Liver (tissue), 9 donors: ENCODE results near the gene PATL2. TPM values are rescaled to one million over a fixed set of nuclear protein-coding genes. Genes with fewer than 3 reads are reported as not detected.

Experiments used
- DNase-seq: peaks from one replicate; pipeline ENCODE4 v3.0.0-alpha.2; 2017; ENCODE audit warnings: low spot score
- H3K27ac ChIP-seq, 2 donors: one replicate each; pipeline ENCODE4 v1.7.0; 2013; ENCODE audit warnings: inconsistent platforms in 2 of 2, low read length in 2 of 2, control low read depth in 1 of 2, low read depth in 1 of 2, mild to moderate bottlenecking in 1 of 2
- H3K27me3 ChIP-seq, 4 donors: one replicate each; pipeline versions ENCODE4 v1.6.1 to v1.7.0; 2013; ENCODE audit warnings: low read length in 3 of 4, inconsistent platforms in 1 of 4, mild to moderate bottlenecking in 1 of 4, moderate library complexity in 1 of 4; ENCODE audit not compliant: control insufficient read depth in 4 of 4, insufficient read depth in 4 of 4
- H3K36me3 ChIP-seq, 4 donors: one replicate each; pipeline versions ENCODE4 v1.6.1 to v1.7.0; 2013; ENCODE audit warnings: low read length in 3 of 4, mild to moderate bottlenecking in 3 of 4, low read depth in 1 of 4, moderate library complexity in 1 of 4; ENCODE audit not compliant: control insufficient read depth in 4 of 4, insufficient read depth in 3 of 4
- H3K4me1 ChIP-seq, 4 donors: one replicate each; pipeline versions ENCODE4 v1.6.1 to v1.7.0; 2013; ENCODE audit warnings: low read length in 3 of 4, mild to moderate bottlenecking in 3 of 4, moderate library complexity in 1 of 4; ENCODE audit not compliant: control insufficient read depth in 4 of 4, insufficient read depth in 4 of 4
- H3K4me3 ChIP-seq, 3 donors: one replicate each; pipeline versions ENCODE4 v1.6.1 to v1.7.0; 2013; ENCODE audit warnings: low read length in 3 of 3, control low read depth in 1 of 3, low read depth in 1 of 3, mild to moderate bottlenecking in 1 of 3
- H3K9ac ChIP-seq, 2 donors: one replicate each; pipeline ENCODE4 v1.7.0; 2013; ENCODE audit warnings: low read length in 2 of 2, mild to moderate bottlenecking in 2 of 2, moderate library complexity in 2 of 2, control low read depth in 1 of 2, low read depth in 1 of 2
- H3K9me3 ChIP-seq, 4 donors: one replicate each; pipeline versions ENCODE4 v1.6.1 to v1.7.0; 2013; ENCODE audit warnings: low read length in 3 of 4; ENCODE audit not compliant: control insufficient read depth in 4 of 4
- ATF3 ChIP-seq: IDR thresholded peaks from 2 replicates; pipeline ENCODE4 v1.6.1; 2016; ENCODE audit warnings: antibody characterized with exemption
- EGR1 ChIP-seq, 2 donors: IDR thresholded peaks; 2 replicates each; pipeline ENCODE4 v1.6.1; 2016 to 2018; ENCODE audit warnings: antibody characterized with exemption in 2 of 2, low read depth in 2 of 2
- FOXA1 ChIP-seq: IDR thresholded peaks from 2 replicates; pipeline ENCODE4 v1.6.1; 2016; ENCODE audit warnings: antibody characterized with exemption
- FOXA2 ChIP-seq: IDR thresholded peaks from 2 replicates; pipeline ENCODE4 v1.6.1; 2016; ENCODE audit warnings: antibody characterized with exemption
- GABPA ChIP-seq, 2 donors: IDR thresholded peaks in 1 of 2; conservative IDR thresholded peaks in 1 of 2; 2 replicates each; pipeline ENCODE4 v1.6.1; 2016; ENCODE audit warnings: antibody characterized with exemption in 2 of 2, mild to moderate bottlenecking in 1 of 2, moderate library complexity in 1 of 2
- HNF4A ChIP-seq, 2 donors: conservative IDR thresholded peaks; 2 replicates each; pipeline ENCODE4 v1.6.1; 2016; ENCODE audit warnings: antibody characterized with exemption in 2 of 2, mild to moderate bottlenecking in 2 of 2
- HNF4G ChIP-seq: IDR thresholded peaks from 2 replicates; pipeline ENCODE4 v1.6.1; 2016; ENCODE audit warnings: antibody characterized with exemption
- JUND ChIP-seq, 2 donors: IDR thresholded peaks; 2 replicates each; pipeline ENCODE4 v1.6.1; 2016; ENCODE audit warnings: antibody characterized with exemption in 2 of 2
- MAX ChIP-seq: IDR thresholded peaks from 2 replicates; pipeline ENCODE4 v1.6.1; 2016; ENCODE audit warnings: antibody characterized with exemption
- NR2F2 ChIP-seq: IDR thresholded peaks from 2 replicates; pipeline ENCODE4 v1.6.1; 2016; ENCODE audit warnings: antibody characterized with exemption
- RAD21 ChIP-seq, 2 donors: IDR thresholded peaks; 2 replicates each; pipeline ENCODE4 v1.6.1; 2016; ENCODE audit warnings: antibody characterized with exemption in 2 of 2, mild to moderate bottlenecking in 2 of 2
- REST ChIP-seq: IDR thresholded peaks from 2 replicates; pipeline ENCODE4 v1.6.1; 2016; ENCODE audit warnings: antibody characterized with exemption, mild to moderate bottlenecking
- RXRA ChIP-seq, 2 donors: IDR thresholded peaks; 2 replicates each; pipeline ENCODE4 v1.6.1; 2017 to 2018; ENCODE audit warnings: antibody characterized with exemption in 2 of 2, mild to moderate bottlenecking in 1 of 2
- SP1 ChIP-seq: IDR thresholded peaks from 2 replicates; pipeline ENCODE4 v1.6.1; 2018; ENCODE audit warnings: antibody characterized with exemption, mild to moderate bottlenecking
- TAF1 ChIP-seq: conservative IDR thresholded peaks from 2 replicates; pipeline ENCODE4 v1.6.1; 2016; ENCODE audit warnings: antibody characterized with exemption, mild to moderate bottlenecking
- YY1 ChIP-seq: IDR thresholded peaks from 2 replicates; pipeline ENCODE4 v1.6.1; 2016; ENCODE audit warnings: antibody characterized with exemption, mild to moderate bottlenecking
- ZBTB33 ChIP-seq: IDR thresholded peaks from 2 replicates; pipeline ENCODE4 v1.6.1; 2016; ENCODE audit warnings: antibody characterized with exemption
- WGBS: extraction: QIAGEN DNeasy Blood & Tissue Kit; methylation state at CpG from one replicate; pipeline ENCODE4 v1.1.7; 2013; 5-methylcytosine and 5-hydroxymethylcytosine counted together
- polyA plus RNA-seq, 2 donors: library from polyadenylated mRNA; stranded (reverse) in 1 of 2; unstranded in 1 of 2; fragments of 200-250 nt in 1 of 2; fragments of >200 nt in 1 of 2; fragmentation: Nextera tagmentation in 1 of 2; extraction: Ambion mirVana in 1 of 2; gene quantifications; one replicate each; pipeline versions ENCODE4 v1.2.1 to v1.2.3, GENCODE V29; 2013 to 2015
- total RNA-seq, 2 donors: library from RNA; depleted of rRNA; stranded (reverse); fragments of >200 nt; gene quantifications; one replicate each; pipeline ENCODE4 v1.2.3, GENCODE V29; 2014
- TF ChIP-seq, protein P1 (sequence below): fragments of 150-350 bp; IDR thresholded peaks from 2 replicates; pipeline ENCODE4 v1.5.1; 2017; ENCODE audit warnings: improper control_type of control experiment, low read depth, low read length; ENCODE audit not compliant: missing input control
- donor health status: healthy.
- donor health status: healthy.
- donor health status: healthy.
- donor health status: healthy.
- donor health status: healthy.

PATL2 gene
- total RNA-seq (1 to 10 TPM in 1 of 2 donors, under 1 TPM in 1; 0.65 to 1.0 TPM), polyA plus RNA-seq (under 1 TPM; 0.32 to 0.68 TPM)

DNA sequence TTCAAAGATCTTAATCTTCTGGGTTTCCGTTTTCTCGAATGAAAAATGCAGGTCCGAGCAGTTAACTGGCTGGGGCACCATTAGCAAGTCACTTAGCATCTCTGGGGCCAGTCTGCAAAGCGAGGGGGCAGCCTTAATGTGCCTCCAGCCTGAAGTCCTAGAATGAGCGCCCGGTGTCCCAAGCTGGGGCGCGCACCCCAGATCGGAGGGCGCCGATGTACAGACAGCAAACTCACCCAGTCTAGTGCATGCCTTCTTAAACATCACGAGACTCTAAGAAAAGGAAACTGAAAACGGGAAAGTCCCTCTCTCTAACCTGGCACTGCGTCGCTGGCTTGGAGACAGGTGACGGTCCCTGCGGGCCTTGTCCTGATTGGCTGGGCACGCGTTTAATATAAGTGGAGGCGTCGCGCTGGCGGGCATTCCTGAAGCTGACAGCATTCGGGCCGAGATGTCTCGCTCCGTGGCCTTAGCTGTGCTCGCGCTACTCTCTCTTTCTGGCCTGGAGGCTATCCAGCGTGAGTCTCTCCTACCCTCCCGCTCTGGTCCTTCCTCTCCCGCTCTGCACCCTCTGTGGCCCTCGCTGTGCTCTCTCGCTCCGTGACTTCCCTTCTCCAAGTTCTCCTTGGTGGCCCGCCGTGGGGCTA lies at the start of gene PATL2, which contains the start of gene B2M:
PATL2 (minus strand) TSS at position 228 of the 647 bp plus-strand sequence. CDS start 34,833 bp downstream, outside the sequence.
B2M (plus strand) TSS at position 422 of the 647 bp plus-strand sequence; CDS start at position 452, 30 bp downstream.
- Histone ChIP-seq H3K4me3 (peak within 1 kb of the TSS; percentile 56 to 93 (median 88)), H3K27me3 (no peaks in the 10 kb centered on the region), H3K4me1 (peaks cover 0 to 23% (median 10%) of the 10 kb centered on the region in 4 donors), H3K27ac (peak within 1 kb of the TSS; percentile 99), H3K9ac (peak within 1 kb of the TSS; percentile 89 to 99), H3K36me3 (peaks cover 2 to 13% (median 12%) of the 10 kb centered on the region in 4 donors), H3K9me3 (no peaks in the 10 kb centered on the region)
- TF ChIP-seq HNF4G, result no peak
- TF ChIP-seq TAF1, result peak; percentile 98
- TF ChIP-seq REST, result peak; percentile 93
- TF ChIP-seq ZBTB33, result no peak
- peak in 1 of 2 donors; percentile 35 for TF ChIP-seq RXRA (IDR thresholded peaks at IDR 0.05)
- TF ChIP-seq GABPA (IDR thresholded peaks at IDR 0.05 in 1 of 2, conservative IDR thresholded peaks at IDR 0.05 in 1 of 2), result no peak
- TF ChIP-seq HNF4A (conservative IDR thresholded peaks at IDR 0.05), result no peak
- peak in 1 of 2 donors; percentile 91 for TF ChIP-seq JUND (IDR thresholded peaks at IDR 0.05)
- peak; percentile 60 for TF ChIP-seq MAX
- TF ChIP-seq NR2F2, result peak; percentile 19
- no peak for TF ChIP-seq EGR1 (IDR thresholded peaks at IDR 0.05; ENCODE audit: low read depth in 2 of 2)
- peak; percentile 12 for TF ChIP-seq ATF3
- no peak for TF ChIP-seq FOXA1
- peak; percentile 60 for TF ChIP-seq YY1
- peak; percentile 93 for TF ChIP-seq SP1
- TF ChIP-seq FOXA2, result no peak
- TF ChIP-seq, protein P1, sequence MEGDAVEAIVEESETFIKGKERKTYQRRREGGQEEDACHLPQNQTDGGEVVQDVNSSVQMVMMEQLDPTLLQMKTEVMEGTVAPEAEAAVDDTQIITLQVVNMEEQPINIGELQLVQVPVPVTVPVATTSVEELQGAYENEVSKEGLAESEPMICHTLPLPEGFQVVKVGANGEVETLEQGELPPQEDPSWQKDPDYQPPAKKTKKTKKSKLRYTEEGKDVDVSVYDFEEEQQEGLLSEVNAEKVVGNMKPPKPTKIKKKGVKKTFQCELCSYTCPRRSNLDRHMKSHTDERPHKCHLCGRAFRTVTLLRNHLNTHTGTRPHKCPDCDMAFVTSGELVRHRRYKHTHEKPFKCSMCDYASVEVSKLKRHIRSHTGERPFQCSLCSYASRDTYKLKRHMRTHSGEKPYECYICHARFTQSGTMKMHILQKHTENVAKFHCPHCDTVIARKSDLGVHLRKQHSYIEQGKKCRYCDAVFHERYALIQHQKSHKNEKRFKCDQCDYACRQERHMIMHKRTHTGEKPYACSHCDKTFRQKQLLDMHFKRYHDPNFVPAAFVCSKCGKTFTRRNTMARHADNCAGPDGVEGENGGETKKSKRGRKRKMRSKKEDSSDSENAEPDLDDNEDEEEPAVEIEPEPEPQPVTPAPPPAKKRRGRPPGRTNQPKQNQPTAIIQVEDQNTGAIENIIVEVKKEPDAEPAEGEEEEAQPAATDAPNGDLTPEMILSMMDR, result no peak
- TF ChIP-seq RAD21 (IDR thresholded peaks at IDR 0.05), result peak; percentile 6 to 16
- peak; percentile 98 for DNase-seq
- WGBS, result under 1% methylated on average over 37 of the region's 37 CpGs
